RCC 7860 (cell line): ENCODE results near the gene GAMT.
"Not testable (repeated sequence)": the region's sequence is repeated elsewhere in the genome, so short reads cannot be mapped to it uniquely, and the experiment has no call there.

Experiments
- DNase-seq: peaks from one replicate; pipeline ENCODE4 v3.0.0-alpha.2; 2015; ENCODE audit warnings: low spot score
- FAIRE-seq: peaks from 2 replicates; lab custom pipeline; 2012; peaks lifted over from hg19 to GRCh38; lab: Jason Lieb, UNC

The GAMT gene

DNA sequence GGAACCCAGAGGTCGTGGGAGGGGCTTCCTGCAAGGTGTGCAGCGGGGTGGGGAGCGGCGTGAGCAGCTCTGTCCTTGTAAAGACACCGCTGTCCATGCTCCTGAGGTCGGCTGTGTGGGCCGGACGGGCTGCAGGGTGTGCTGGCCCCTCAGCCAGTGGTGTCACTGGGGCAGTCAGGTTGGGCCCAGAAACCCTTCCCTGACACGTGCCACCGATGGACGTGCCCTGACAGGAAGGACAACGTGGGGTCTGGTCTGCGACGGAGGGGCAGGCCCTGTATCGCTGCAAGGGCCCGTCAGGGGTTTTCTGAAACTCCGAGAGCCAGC, 32.7 kb upstream of the GAMT start:
- DNase-seq (no peak), FAIRE-seq (no peak)

DNA sequence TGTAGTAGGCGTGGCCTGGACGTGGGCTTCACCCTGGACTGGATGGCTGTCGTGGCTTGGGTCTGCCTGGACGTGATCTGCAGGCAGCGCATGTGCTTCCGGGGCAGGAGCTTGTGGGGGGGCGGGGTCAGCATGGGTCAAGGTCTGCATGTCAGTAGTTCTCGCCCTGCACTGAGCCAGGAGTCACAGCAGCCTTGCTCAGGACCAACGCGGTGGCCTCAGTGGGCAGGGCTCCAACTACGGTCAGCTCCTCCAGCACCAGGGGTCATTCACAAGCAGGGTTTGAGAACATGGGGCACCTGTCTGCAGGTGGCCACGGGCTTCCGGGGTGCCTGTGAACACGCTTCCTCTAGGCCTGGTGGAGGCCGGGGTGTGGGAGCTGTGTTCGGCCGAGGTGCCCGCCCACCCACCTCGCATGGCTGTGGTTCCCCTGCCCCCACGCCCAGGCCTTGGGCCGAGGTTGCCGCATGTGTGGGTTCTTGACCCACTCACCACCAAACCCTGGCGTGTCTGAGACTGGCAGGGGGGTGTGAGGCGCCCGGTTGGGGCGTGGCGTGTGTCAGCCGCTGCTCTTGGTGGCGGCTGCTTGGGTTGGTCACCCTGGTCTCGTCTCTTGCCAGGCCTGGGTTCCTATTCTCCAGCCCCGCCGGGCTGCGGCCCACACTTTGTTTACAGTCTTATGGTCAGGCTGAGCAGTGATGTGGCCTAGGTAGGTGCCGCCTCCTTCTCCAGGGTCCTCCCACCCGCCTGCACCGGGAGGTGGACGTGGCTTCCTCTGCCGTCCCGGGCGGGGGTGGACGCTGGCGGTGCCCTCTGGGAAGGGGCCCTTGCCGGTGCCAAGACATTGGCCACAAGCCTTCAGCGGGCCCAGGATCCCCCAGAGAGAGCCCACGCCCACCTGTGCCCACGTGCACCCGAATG, 32.0 kb upstream of the GAMT start:
- no peak for DNase-seq
- no peak for FAIRE-seq

DNA sequence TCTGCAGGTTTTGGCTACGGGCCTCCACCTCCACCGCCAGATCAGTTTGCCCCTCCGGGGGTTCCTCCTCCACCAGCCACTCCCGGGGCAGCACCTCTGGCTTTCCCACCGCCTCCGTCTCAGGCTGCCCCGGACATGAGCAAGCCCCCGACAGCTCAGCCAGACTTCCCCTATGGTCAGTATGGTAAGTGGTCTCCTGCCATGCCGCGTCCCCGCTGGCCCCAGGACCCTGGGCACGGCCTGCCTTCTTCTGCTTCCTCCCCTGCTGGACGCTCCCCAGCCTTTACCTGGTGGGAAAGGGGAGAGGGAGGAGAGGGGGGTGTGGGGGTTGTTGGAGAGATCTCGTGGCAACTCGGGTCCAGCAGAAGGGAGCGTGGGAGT, 31.2 kb upstream of the GAMT start:
- DNase-seq (no peak), FAIRE-seq (no peak)

DNA sequence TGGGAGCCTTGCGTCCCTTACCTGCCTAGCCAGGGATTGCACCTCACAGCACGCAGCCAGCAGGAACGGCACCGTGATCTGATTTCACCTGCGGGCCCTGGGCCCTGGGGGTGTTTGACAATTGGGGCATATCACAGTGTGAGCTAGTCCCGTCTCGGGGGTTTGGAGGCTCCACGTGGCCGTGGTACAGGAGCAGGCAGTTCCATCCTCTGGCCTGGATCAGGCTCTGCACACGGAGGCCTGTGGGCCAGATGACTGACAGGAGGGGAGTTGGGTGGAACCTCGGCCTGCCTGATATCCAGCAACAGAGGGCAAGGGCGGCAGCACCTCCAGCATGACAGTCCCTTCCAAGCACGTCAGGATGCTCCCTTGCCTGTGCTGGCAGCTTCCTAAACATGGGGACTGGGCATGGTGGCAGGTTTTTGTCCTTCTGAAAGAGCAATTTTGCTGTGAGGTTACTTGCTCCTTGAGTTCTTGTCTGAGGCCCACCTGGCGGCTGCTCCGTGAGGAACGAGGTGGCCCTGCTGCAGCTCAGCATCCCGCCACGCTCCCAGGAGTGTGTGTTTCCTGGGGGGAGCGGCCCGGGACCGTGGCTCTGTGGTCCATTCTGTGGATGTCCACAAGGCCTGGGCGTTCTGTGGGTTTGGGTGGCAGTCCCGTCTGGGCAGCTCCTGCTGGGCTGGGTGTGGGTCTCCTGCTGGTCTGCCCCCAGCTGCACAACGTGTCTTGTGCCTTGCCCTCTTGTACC, 30.6 kb upstream of the GAMT start:
- no peak for DNase-seq
- no peak for FAIRE-seq

DNA sequence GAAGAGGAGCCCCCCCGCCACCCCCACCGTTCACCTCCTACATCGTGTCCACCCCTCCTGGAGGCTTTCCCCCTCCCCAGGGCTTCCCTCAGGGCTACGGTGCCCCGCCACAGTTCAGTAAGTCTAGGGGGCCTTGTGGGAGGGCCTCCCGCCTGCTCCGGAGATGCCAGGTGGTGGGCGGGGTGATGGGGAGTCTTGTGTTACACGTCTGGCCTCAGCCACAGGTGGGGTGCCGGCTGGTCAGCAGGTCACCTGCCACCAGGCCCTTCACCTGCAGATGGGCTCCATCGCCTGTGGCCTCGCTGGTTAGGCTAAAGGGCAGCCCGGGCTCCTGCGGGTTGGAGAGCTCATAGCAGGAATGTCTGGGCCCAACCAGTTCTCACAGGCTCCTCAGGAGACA, 28.9 kb upstream of the GAMT start:
- no peak for FAIRE-seq
- DNase-seq: no peak

DNA sequence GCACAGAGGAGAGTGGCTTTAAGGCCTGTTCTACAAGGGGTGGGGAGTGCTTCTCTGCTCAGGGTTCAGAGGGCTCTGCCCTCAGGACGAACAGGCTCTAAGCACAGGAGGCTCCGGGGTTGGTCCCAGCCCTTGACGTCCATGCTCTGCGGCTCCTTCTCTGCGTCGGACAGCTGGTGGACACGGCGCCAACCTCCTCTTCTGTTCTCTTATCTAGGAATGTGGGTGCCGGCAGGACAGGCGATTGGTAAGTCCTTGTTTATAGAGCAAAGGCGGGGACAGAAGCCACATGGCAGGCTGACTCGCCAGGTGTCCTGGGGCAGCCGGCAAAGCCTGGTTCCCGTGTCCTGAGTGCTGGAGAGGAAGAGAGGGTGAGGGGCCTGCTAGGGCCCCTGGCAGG, 28.4 kb upstream of the GAMT start:
- DNase-seq (no peak), FAIRE-seq (no peak)

DNA sequence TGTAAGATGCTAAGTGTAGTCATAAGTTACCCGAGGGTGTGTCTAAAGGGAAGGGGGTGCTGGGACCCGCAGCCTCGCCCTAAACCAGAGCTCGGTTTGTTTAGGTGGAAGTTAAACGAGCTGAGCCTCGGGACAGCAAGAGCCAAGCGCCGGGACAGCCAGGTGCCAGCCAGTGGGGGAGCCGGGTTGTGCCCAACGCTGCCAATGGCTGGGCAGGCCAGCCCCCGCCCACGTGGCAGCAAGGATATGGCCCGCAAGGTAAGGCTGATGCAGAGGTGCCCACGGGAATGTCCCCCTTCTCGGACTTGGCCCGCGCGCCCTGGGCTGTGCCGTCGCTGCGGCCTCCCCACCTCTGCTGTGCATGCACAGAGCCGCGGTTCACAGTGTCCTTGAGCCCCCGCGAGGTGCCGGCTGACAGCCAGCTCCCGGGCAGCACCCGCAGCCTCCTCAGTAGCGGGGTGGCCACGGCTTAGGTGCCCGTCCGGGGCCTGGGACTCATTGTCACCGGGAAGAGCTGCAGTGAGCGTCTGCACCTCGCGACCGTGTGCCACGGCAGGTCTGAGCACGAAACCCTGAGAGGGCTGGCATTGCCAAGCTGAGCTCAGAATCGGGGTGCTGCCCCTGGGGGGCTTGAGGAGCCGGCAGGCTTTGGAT, 27.5 kb upstream of the GAMT start:
- no peak for FAIRE-seq

DNA sequence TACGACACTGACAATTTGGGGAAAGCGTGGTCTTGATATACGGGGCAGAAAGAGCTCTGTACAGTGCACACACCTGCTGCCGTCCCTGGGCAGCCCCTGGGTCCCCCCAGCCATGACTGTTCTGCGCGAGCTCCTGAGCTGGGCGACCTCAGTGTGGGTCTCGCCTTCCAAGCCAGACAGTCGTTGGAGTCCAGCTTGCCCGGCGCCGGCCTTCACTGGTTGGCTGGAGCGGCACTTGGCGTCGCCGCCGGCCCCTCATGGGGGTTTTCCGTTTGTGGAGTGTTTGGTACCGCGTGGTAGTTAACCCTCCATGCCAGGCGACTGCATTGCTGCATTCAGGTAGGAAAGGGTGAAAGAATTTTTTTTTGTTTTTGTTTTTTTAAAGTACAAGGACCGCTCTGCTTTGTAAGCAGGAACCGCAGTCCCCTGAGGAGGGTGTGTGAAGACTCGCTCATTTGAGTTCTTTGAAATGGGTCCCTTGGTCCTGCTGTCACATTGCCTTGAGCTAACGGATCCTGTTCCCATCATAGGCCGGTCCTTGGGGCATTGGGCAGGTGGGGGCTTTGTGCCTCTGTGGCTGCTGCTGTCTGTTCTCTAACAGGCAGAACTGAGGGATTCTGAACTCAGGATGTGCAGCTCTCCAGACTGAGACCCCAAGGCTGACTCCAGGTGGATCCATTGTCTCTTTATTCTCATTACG, 26.0 kb upstream of the GAMT start:
- DNase-seq (no peak), FAIRE-seq (no peak)

More for the DNA sequence above, 27.5 kb upstream of the GAMT start:
- no peak for DNase-seq

DNA sequence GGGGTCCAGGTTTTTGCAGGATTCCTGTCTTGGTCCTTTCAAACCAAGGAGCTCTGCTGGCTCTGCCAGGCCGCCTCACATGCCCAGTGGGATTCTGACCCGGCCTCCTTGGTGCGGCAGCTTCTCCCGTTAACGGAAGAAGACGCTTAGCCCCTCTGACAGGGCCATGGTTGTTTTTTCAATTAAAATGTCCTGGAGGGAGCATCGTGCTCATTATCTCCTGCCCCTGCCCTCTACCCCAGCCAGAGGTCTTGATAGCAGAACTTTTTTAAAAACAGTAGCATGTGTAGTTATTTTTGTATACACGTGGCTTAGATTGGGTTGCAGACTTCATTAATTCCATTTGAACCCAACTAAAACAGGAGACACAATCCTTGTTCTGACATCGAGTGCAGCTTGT, 25.4 kb upstream of the GAMT start:
- DNase-seq (no peak), FAIRE-seq (no peak)

DNA sequence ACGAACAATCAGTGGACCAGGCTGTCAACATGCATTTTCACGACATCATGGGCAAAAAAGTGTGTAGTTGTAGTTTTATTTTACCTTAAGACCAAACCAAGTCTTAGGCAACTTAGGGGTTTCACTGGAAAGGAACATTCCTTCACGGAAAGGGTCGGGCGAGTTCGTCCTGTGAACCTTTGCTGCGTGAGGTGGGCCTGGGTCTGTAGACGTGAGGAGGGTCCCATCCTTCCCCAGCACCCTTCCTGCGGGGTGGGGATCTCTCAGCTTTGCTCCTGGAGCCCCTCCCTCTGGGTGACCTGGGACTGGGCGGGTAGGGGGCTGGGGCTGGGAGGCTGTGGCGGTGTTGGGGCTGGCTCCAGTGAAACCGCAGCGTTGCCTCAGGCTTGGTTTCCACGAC, 24.6 kb upstream of the GAMT start:
- no peak for FAIRE-seq
- no peak for DNase-seq

DNA sequence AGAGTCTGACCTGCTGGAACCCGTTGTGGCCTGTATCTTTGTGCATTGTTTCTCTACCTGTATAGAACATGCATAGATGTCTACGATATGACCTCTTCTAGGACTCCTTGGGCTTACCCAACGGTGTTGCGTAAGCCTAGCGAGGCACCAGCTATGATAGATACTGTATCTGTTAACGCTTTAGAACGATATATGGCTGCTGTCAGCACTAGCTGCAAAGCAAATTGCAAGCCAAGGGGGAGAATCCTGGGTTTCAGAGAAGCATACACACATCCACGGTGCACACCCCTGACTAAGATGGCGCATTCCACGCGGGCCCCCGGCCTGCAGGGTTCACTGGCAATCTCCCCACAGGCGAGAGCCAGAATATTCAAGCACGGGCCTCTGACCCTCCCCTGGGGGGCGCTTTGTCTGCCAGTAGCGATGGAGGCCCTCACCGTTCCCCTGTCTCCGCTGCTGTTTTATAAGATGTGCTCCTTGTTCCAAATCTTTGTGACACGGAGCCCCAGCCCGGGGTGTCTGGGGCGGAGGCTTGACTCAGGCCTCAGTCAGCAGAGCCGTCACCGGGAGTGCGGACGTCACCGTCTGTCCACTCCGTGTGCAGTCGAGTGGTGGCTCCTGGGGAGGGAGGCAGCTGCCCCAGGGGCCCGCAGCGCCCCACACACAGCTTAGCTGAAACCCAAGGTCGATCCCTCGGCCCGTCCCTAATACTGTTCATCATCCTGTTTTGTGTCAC, 23.9 kb upstream of the GAMT start:
- FAIRE-seq (no peak), DNase-seq (no peak)

DNA sequence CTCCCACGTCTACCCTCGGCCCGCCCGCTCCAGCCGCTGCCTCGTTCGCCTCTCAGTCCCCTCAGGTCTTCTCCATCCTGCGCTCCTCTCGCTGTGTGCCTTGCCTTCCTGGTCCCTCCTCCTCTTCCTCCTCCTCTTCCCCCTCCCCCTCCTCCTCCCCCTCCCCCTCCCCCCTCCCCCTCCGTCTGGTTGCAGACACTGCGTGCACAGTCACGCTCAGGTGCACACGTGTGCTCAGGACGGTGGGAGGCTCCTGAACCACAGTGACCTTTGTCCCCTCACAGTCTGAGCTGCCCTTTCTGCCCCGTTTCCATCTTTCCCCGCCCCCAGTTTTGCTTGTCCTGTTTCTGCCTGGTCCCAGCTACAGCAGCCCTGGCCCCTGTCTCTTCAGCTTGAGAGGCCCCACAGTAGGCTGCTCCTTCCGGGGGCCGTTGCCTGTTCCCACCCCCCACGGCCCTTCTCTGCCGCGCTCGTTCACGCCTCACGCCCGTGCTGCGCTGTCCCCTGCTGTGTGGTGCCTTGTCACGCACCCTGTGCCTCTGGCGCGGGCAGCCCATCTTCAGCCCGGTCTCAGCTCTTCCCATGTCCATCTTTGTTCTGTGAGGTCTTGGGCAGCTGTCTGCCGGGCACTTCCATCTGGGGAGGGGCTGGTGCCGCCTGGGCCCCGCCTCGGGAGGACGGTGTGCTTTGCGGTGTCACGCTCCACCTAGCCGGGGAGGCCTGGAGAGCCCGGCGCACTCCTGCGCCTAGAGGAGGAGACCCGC, 23.0 kb upstream of the GAMT start:
- DNase-seq: no peak
- no peak for FAIRE-seq

DNA sequence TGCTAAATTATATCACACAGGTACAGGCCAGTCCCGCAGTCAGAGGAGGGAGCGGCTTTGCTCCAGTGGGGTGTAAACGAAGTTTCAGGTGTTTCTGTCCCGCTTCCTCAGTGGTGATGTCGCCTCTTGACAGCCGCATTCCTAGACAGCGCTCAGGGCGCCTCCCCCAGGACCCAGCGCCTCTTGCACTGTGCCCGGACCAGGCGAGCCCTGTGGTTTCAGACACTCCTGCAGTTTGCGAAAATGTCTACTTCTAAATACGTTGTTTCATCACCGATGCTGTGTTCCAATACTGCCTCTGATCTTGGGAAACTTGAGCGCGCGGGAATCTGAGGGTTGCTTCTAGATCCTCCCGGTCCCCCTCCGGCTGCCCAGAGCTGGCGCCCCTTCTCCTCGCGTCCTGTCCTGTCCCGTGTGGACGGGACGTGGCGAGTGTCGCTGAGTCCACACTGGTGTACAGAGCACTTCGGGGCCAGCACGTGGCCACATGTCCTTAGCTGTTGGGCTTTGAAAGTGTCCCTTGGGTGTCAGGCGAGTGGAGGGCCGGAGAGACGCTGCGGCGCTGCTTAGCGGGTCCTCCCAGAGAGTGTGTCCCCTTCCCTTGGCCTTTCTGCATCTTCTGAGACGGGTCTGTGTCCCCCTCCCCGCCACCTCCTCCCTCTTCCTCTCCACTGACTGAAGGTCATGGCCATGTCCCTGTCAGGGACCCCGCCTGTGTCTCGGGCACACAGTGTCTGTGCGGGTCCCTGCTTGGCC, 22.3 kb upstream of the GAMT start:
- FAIRE-seq (no peak), DNase-seq (no peak)

DNA sequence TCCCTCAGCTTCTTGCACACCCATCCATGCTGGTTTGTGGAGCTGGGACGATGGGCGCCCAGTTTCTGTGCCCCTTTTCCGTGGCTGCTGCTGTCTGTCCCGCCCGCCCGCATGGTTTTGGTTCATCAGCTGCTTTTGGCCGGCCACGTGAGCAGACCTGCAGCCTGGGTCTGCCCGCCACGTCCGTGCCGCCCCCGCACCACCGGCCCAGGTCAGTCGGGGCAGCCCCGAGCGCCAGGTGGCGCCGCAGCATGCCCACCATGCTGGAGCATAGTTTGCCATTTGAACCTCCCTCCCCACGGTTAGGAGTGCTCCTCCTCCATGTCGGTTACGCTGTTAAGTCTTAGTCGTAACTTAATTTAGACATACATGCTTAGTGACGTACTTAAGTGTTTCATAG, 21.6 kb upstream of the GAMT start:
- FAIRE-seq: no peak
- DNase-seq: no peak

DNA sequence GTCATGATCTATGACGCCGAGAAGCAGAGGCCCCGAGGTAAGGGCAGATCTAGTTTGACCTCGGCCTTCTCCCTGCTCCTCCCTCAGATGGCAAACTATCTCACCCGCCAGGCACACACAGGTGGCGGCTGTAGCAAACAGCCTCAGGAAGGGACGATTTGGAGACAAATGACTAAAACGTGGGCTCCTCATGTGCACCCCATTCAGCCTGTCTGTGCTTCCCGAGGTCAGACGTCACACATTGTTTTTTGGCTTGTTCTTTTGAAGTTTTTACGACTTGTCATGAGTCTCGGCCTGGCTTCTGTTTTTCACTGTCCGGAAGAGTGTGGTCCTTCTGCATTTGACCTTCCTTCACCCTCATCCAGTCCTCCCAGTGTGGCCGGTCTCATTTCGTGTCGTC, 21.0 kb upstream of the GAMT start:
- FAIRE-seq: no peak
- no peak for DNase-seq

DNA sequence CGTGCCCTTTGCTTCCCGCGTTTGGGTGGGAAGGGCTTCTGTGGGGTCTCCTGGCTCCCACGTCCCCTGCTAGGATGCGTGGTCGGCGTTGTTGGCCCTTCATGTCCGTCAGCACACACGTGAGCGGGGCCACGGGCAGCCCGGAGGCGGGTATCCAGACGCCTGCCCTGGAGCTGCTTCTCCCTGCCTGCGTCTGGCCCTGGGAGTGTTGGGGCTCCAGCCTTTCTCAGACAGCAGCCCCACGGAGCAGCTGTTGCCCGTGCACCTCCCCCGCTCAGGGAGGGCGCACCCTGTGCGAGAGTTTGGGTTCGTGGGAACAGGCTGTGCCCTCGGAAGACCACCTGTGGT, 20.6 kb upstream of the GAMT start:
- no peak for DNase-seq

DNA sequence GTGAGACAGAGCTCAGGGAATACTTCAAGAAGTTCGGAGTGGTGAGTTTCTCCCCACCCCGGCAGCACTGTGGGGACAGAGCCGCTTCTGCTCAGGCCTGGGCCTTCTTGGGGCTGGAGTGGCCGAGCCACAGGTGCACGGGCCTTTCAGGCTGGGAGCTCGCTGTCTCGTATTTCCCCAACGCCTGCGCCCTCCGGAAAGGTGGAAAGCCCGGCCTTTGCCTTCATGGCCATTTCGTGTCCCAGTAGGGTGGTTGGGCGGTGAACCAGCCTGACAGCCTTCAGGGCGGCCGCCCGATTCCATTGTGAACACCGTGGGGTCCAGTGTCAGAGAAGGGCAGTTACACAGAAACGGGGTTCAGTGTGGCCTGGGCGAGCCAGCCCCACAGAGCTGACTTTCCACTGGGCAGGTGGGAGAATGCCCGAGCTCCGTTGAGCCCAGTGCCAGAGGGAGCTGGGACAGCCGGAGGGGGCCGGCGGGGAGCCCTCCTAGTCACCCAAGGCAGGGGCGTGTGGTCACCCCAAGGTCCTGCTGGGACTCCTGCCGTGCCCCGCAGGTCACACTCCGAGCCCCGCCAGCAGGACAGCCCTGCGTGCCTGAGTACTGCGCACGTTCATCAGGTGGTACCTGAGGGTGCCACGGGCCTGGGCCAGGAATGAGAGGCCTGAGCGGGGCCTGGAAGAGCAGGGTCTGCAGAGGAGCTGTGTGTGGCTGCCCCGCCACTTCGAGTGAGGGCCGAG, 20.0 kb upstream of the GAMT start:
- FAIRE-seq (no peak), DNase-seq (no peak)

More for the DNA sequence above, 20.6 kb upstream of the GAMT start:
- no peak for FAIRE-seq

DNA sequence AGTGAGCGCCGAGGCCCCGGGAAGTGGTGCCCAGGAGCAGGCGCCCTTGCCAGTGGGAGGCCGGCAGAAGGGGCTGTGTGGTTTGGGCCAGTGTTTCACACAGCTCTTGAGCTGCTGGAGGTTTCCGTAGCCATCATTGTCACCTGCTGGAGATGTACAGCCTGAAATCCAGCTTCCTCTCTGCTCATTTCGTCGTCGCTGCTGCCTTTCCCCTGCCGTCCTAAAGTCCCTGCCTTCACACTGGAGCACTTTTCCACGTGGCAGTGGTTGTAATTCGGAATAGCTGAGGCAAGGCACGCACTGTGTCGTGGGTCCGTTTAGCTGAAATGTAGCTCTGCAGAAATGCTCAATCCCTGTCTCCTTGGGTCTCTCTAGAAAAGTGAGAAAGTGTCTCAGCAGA, 19.2 kb upstream of the GAMT start:
- FAIRE-seq (no peak), DNase-seq (no peak)

DNA sequence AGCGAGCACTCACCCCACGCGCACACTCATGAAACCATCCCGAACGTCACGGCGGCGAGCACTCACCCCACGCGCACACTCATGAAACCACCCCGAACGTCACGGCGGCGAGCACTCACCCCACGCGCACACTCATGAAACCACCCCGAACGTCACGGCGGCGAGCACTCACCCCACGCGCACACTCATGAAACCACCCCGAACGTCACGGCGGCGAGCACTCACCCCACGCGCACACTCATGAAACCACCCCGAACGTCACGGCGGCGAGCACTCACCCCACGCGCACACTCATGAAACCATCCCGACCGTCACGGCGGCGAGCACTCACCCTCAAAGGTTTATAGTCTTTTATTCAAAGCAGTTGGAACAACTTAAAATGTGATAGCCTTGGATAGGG, 18.7 kb upstream of the GAMT start:
- not testable (repeated sequence) for FAIRE-seq, DNase-seq
